Raji (cell line): ENCODE measurements around the gene ENPP4.
A peak's percentile ranks its signal among the peaks of the same experiment; 100 is the strongest.

Experiments used
- POLR2A ChIP-seq: IDR thresholded peaks from 2 replicates; pipeline ENCODE4 v1.6.1; 2011; ENCODE audit warnings: low read depth, low read length, control low read depth; ENCODE audit not compliant: insufficient read depth

The ENPP4 gene

GRCh38 chr6:46129629-46130511, at the start of gene ENPP4:
Gene ENPP4, plus strand, starts transcription at chr6:46129989. Its CDS starts 9,595 bp downstream, at chr6:46139584.
- peak; percentile 57 for TF ChIP-seq POLR2A

GRCh38 chr6:46080111-46080510, 49.7 kb upstream of the ENPP4 start:
- no peak for TF ChIP-seq POLR2A

GRCh38 chr6:46090115-46091079, 39.4 kb upstream of the ENPP4 start:
- TF ChIP-seq POLR2A, result no peak

- TF ChIP-seq POLR2A, result no peak
Measured at GRCh38 chr6:46091080-46091478, 38.7 kb upstream of the ENPP4 start.

GRCh38 chr6:46095251-46095650, 34.5 kb upstream of the ENPP4 start:
- TF ChIP-seq POLR2A, result no peak

- TF ChIP-seq POLR2A, result no peak
Measured at GRCh38 chr6:46097366-46097765, 32.4 kb upstream of the ENPP4 start.

- TF ChIP-seq POLR2A, result no peak
Measured at GRCh38 chr6:46098678-46099077, 31.1 kb upstream of the ENPP4 start.

GRCh38 chr6:46099952-46100351, 29.8 kb upstream of the ENPP4 start:
- no peak for TF ChIP-seq POLR2A

- no peak for TF ChIP-seq POLR2A
Measured at GRCh38 chr6:46102123-46102522, 27.7 kb upstream of the ENPP4 start.

- no peak for TF ChIP-seq POLR2A
Measured at GRCh38 chr6:46103441-46104115, 26.2 kb upstream of the ENPP4 start.

- no peak for TF ChIP-seq POLR2A
Measured at GRCh38 chr6:46104209-46104608, 25.6 kb upstream of the ENPP4 start.

- no peak for TF ChIP-seq POLR2A
Measured at GRCh38 chr6:46105568-46105967, 24.2 kb upstream of the ENPP4 start.

- TF ChIP-seq POLR2A, result no peak
Measured at GRCh38 chr6:46113370-46113769, 16.4 kb upstream of the ENPP4 start.

GRCh38 chr6:46115634-46116033, 14.2 kb upstream of the ENPP4 start:
- TF ChIP-seq POLR2A, result no peak

- no peak for TF ChIP-seq POLR2A
Measured at GRCh38 chr6:46116289-46116688, 13.5 kb upstream of the ENPP4 start.
